HG02943 (cell line): ENCODE measurements around the gene KIAA1328.
"Not testable (repeated sequence)": the region's sequence is repeated elsewhere in the genome, so short reads cannot be mapped to it uniquely, and the experiment has no call there.

Experiments
- ATAC-seq: cut with Tn5 transposase; IDR thresholded peaks from one replicate; pipeline ENCODE4 v1.9.1; 2021; ENCODE audit warnings: mild to moderate bottlenecking, low read depth, moderate library complexity; ENCODE audit not compliant: unreplicated experiment

KIAA1328 gene

DNA sequence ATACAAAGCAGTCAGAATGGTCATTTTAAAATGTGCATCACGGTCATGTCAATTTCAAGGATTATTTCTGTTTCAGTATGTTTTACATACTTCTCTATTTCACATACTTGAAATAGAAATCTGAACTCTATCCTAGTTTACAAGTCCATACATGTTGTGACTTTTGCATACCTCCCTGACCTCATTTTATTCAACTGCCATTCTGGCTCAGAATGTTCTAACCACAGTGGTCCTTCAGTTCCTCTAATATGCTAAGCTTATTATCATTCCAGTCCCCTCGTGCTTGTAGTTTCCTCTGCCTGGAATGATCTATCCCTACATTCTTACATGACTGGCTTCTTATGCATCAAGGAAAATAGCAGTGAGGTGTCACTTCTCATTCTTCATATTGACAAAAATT, 295.6 kb downstream of the KIAA1328 start:
- no peak for ATAC-seq

GRCh38 chr18:37135177-37135576, 306.2 kb downstream of the KIAA1328 start:
- ATAC-seq: no peak

- ATAC-seq: no peak
Observed at GRCh38 chr18:37138456-37138855, 309.5 kb downstream of the KIAA1328 start.

GRCh38 chr18:37139876-37140275, 310.9 kb downstream of the KIAA1328 start:
- no peak for ATAC-seq

GRCh38 chr18:37144921-37145320, 316.0 kb downstream of the KIAA1328 start:
- ATAC-seq: no peak

- ATAC-seq: no peak
Observed at GRCh38 chr18:37156330-37156942, 327.5 kb downstream of the KIAA1328 start.

DNA sequence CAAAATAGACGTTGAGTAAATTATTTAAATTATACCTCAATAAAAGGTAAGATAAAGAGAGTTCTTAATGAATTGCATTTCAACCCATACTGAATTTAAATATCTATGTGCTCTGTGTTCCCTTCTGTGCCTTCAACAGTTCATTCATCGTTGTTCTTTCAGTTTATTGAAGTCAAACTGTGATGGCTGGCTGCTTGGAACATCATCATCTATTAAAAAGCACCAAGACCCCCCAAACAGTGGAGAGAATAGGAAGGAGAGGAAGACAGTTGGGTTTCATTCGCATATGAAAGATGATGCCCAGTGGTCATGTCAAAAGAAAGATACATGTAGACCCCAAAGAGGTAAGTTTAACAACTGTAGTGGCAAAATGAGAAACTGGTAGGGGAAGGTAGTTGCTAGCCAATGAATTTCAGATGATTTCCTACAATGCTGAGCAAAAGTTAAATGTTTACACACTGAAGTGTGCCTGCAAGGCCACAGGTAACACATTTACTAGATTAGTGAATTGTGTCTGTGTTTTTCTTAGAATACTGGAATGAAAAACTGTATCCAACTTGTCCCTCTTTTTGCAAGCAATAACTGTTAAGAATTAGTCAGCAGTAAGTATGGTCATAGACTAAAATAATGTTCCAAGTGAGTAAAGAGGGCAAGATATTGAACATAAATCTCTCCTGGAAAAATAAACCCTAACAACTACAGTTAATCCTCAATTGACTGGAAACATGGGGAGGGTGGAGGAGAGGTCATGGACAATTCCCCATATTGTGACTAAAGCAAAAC, 331.3 kb downstream of the KIAA1328 start:
- ATAC-seq: no peak

- no peak for ATAC-seq
Observed at GRCh38 chr18:37161491-37161890, 332.6 kb downstream of the KIAA1328 start.

DNA sequence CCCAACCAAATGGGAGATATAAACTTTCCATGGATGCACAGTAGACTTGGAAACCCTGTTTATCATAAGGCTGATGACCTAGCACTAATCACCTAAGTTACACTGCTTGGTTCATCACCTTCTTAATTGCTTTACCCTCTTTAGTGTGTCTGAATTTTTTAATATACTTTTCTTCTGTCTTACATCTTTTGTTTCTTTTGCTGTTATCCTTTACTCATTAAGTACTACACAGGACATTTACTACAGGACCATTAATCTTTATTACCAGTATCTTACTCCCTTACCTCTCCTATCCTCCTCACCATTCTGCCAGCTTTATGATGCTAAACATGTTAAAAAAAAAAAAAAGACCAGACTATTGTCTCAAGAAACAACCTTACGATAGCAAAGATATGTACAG, 333.6 kb downstream of the KIAA1328 start:
- no peak for ATAC-seq

GRCh38 chr18:37163119-37163518, 334.2 kb downstream of the KIAA1328 start:
- no peak for ATAC-seq

DNA sequence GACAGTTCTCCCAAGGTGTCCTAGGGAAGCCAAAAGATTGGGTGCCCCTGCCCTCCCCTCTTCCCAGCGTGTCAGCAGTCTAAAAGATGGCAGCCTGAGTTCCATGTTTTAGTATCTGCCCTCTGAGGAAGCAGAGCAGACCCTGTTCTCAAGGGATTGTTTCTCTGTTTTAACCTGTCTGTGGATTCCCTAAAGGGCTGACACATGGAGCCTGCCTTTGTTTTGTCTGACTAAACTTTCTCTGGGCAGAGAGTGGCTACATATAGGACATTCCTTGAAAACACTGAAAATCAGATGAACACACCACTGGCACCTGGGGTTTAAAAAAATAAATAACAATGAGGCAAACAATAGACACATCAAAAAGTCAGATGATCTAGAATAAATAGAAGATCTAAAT, 337.6 kb downstream of the KIAA1328 start:
- ATAC-seq: no peak

DNA sequence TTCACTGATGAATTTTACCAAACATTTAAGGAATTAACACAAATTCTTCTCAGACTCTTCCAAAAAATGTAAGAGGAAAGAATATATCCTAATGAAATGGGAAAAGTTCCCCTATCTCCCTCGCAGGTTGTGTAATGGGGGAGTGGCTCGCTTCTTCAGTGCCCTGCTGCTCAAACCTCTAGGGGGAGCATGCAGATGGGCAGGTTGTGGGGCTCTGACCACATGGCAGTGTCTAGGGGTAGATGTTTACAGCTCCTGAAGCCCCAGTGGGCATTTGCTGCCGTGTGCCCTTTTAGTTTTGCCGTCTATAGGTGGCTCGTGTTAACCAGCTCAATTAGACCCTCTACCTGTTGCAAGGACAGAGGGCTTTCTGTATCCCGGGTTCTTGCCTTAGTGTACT, 338.0 kb downstream of the KIAA1328 start:
- not testable (repeated sequence) for ATAC-seq

DNA sequence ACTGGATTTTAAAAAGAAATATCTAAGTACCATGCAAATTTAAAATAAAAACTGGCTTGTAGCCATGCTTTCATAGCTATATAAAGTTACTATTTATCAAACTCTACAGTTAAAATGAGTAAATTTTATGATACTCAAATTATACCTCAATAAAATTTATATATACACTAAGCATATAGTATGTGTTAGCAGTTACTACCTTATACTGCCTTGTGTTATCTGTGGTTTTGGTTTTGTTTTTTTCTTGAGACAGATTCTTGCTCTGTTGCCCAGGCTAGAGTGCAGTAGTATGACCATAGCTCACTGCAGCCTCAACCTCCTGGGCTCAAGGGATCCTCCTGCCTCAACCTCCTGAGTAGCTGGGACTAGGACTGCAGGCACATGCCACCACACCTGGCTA, 342.1 kb downstream of the KIAA1328 start:
- ATAC-seq: no peak

DNA sequence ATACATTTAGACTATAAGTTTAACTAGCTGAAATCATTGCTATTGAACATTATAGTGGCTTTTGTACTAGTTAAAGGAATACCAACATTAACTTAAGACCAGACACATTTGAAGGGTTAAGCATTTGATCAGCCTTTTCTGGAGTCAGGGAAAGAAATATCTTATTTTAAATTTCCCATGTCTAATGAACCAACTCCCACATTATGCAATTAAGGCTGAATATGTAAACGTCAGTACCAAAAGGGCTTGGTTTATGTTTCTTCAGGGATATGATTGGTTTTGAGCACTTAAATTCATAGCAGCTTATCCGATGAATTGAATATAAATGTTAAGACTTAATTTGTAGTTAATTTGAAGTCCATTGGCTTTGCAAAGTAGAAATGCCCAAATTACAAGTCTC, 344.5 kb downstream of the KIAA1328 start:
- no peak for ATAC-seq

DNA sequence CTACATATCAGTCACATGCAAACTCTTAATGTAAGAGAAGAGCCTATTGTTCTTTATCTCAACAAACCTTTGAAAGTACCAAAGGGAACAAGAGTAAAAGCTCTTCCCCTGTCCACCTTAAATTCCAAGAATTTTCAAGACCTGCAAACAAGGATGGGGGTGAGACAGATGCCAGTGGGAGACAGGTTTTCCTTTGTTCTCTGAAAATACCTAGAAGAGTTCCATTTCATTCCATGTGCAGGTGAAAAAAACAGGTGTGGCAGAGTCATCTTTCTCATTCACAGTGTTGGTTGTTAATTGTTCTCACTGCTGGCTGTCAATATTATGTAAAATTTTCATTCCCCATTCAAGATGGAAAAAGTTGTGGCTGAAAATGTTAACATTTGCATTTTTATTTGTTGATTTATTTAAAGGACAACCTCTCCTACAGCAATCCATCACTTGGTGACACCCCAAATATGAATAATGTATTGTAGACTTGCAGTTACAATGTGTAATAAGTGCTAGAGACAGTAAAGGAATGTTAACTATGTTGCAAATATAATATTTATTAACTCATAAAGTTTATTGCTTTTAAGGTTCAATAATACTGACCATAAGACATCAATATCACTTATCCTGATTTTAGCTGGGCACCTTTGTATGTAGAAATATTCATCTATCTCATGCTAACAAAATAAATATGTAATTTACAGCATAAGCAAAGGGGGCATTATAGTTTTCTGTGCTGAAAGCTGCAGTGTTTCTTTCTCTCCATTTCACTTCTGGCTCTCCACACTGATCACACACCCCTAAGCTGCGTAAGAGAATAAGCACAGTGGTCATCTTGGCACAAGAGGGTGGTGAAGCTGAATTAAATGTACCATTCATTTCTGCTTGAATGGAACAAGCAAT, 347.0 kb downstream of the KIAA1328 start:
- ATAC-seq: no peak

DNA sequence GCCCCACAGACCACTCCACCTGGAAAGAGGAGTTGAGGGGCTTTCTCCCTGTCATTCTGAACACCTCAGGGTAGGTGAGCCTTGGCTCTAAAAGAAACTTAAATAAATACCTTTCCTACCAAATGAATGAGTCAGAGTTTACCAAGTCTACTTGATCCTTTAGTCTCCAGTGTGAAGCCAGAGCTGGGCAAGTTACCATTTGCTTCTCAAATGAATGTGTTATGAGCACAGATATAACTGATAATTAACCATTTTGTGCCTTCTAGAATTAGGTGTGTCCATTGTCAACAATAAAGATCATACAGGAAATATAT, 347.7 kb downstream of the KIAA1328 start:
- no peak for ATAC-seq

DNA sequence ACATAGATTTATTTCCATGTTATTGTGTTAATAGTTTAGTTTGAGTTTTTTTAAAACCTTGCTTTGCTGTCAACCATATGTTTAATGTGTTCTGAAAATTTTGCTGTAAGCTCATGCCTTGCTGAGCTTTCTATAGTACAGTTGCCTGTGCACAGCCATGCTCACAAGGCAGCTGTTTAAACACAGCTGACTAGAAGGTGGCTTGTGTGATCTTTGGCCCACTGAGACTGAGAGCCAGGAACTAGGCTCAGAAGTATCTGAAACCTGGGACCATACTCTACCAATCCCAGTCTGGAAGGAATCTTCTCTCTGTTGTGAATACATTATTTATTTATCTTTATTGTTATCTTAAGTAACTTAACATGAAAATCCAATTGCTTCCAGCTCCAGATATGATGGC, 350.5 kb downstream of the KIAA1328 start:
- ATAC-seq: no peak

GRCh38 chr18:37180086-37180485, 351.2 kb downstream of the KIAA1328 start:
- ATAC-seq: no peak

DNA sequence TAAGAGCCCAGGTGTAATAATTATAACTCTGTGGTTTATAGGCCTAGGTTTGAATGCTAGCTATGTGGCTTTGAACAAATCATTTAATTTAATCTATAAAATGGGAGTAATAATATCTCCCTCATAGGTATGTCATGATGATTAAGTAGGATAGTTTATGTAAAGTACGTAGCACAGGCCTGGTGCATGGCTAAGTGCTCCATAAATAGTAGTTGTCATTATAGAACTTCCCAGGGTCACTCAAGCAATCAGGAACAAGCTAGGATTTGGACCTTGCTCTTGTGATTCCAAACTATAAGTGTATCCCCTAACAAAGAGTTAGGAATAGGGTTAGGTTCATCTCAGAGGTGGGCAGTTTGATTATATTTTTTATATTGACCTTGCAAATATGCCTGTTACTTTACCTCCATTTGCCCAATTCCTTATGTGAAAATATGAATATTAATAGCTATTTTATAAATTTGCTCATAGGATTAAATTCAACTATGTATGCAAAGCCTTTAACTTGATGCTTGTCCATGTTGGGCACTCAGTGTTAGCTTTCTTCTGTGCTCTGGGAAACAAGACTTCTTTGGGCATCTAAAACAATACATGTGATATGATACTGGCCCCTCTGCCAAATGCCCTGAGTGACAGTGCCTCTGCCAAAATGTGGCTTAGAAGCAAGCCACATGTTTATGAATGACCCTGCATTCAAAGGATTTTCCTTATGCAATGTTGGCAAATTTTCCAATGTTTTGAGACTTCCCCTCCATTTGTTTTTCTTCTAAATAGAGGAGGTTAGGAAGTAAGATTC, 353.6 kb downstream of the KIAA1328 start:
- no peak for ATAC-seq

GRCh38 chr18:37184209-37184868, 355.4 kb downstream of the KIAA1328 start:
- no peak for ATAC-seq
